Gastrocnemius medialis (tissue), 4 donors: ENCODE data around the gene RPUSD3. TPM values are rescaled to one million over a fixed set of nuclear protein-coding genes. Genes with fewer than 3 reads are reported as not detected.
A peak's percentile ranks its signal among the peaks of the same experiment; 100 is the strongest.

ENCODE experiments used
- ATAC-seq, 2 donors: fragments of 150-250 bp; one replicate each; pipeline ENCODE4 v1.9.1; 2016
- DNase-seq, 2 donors: peaks; one replicate each; pipeline ENCODE4 v3.0.0-alpha.2; 2019
- H3K27ac ChIP-seq, 4 donors: fragments of 200-600 bp; sonication (generic); 1 replicate in 1 of 4; 2 replicates in 3 of 4; pipeline ENCODE4 v1.5.1; 2016 to 2018; ENCODE audit warnings: mild to moderate bottlenecking in 2 of 4, moderate library complexity in 1 of 4
- H3K27me3 ChIP-seq, 3 donors: fragments of 200-600 bp; sonication (generic) in 2 of 3; 1 replicate in 1 of 3; 2 replicates in 2 of 3; pipeline versions ENCODE4 v1.5.1 to v1.6.0; 2016 to 2019; ENCODE audit warnings: mild to moderate bottlenecking in 1 of 3, moderate library complexity in 1 of 3
- H3K36me3 ChIP-seq, 2 donors: fragments of 200-600 bp; sonication (generic) in 1 of 2; one replicate each; pipeline ENCODE4 v1.5.1; 2017 to 2018
- H3K4me1 ChIP-seq, 2 donors: fragments of 200-600 bp; sonication (generic) in 1 of 2; one replicate each; pipeline ENCODE4 v1.5.1; 2016 to 2017; ENCODE audit warnings: mild to moderate bottlenecking in 2 of 2
- H3K4me3 ChIP-seq, 4 donors: fragments of 200-600 bp; sonication (generic) in 3 of 4; 1 replicate in 1 of 4; 2 replicates in 3 of 4; pipeline ENCODE4 v1.5.1; 2016 to 2019; ENCODE audit warnings: mild to moderate bottlenecking in 2 of 4
- H3K9me3 ChIP-seq, 3 donors: fragments of 200-600 bp; sonication (generic) in 2 of 3; 1 replicate in 1 of 3; 2 replicates in 2 of 3; pipeline ENCODE4 v1.5.1; 2016 to 2019
- CTCF ChIP-seq, 5 experiments: fragments of 450-650 bp in 3 of 5; fragments of 200-600 bp in 2 of 5; sonication (generic) in 2 of 5; IDR thresholded peaks in 4 of 5; conservative IDR thresholded peaks in 1 of 5; 1 replicate in 4 of 5; 2 replicates in 1 of 5; pipeline ENCODE4 v1.5.1; 2016 to 2019; ENCODE audit warnings: antibody characterized with exemption in 5 of 5, mild to moderate bottlenecking in 3 of 5, moderate library complexity in 3 of 5
- POLR2A ChIP-seq, 2 donors: fragments of 450-650 bp; IDR thresholded peaks; one replicate each; pipeline ENCODE4 v1.6.1; 2017; ENCODE audit warnings: antibody characterized with exemption in 2 of 2, mild to moderate bottlenecking in 2 of 2, moderate library complexity in 2 of 2
- in situ Hi-C, 4 donors: fragments of 200-750 bp; cut with MboI; loops; one replicate each; pipeline versions ENCODE4 v1.15.0 to v1.8.0; 2017; ENCODE audit warnings: low sequenced_read_pairs in 4 of 4
- intact Hi-C: fragments of 100-400 bp; cut with DNase I; formaldehyde crosslinking; loops from one replicate; pipeline ENCODE4 v1.15.1; 2023; ENCODE audit warnings: low total_unique reads
- total RNA-seq, 4 donors: library from RNA; depleted of rRNA; stranded (reverse); fragments of >200 nt; gene quantifications; one replicate each; pipeline versions ENCODE4 v1.1.0 to v1.2.3, GENCODE V29; 2016

RPUSD3 gene
- total RNA-seq, 4 donors from 2014 or later, result 72.7 to 96.7 (median 75.5) TPM

DNA sequence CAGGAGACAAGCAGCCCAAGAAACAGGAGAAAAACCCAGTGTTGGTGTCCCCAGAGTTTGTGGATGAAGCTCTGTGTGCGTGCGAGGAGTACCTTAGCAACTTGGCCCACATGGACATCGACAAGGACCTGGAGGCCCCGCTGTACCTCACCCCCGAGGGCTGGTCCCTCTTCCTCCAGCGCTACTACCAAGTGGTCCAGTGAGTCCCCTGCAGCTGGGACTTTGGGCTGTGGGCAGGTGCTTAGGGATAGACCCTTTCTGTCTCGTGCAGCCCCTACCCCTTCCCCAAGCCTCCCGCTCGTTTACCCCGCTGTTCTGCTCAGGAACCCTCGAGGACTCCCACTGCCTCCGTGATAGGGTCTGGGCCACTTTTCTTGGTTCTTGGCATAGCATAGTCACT lies 23.3 kb downstream of the RPUSD3 start:
- no peaks in the 10 kb centered on the region for H3K9me3 ChIP-seq
- no peak overlapping the region for H3K4me3 ChIP-seq
- ATAC-seq (no peak), DNase-seq (no peak)
- no peak overlapping the region for H3K27ac ChIP-seq
- H3K36me3 ChIP-seq, result no peaks in the 10 kb centered on the region
- no peaks in the 10 kb centered on the region for H3K27me3 ChIP-seq
- in situ Hi-C loops, result no loop called here
- intact Hi-C loops, result no loop called here
- H3K4me1 ChIP-seq, result peaks cover 0 to 7% of the 10 kb centered on the region in 2 donors
- TF ChIP-seq CTCF (IDR thresholded peaks at IDR 0.05 in 4 of 5, conservative IDR thresholded peaks at IDR 0.05 in 1 of 5) (no peak), POLR2A (IDR thresholded peaks at IDR 0.05) (no peak)

DNA sequence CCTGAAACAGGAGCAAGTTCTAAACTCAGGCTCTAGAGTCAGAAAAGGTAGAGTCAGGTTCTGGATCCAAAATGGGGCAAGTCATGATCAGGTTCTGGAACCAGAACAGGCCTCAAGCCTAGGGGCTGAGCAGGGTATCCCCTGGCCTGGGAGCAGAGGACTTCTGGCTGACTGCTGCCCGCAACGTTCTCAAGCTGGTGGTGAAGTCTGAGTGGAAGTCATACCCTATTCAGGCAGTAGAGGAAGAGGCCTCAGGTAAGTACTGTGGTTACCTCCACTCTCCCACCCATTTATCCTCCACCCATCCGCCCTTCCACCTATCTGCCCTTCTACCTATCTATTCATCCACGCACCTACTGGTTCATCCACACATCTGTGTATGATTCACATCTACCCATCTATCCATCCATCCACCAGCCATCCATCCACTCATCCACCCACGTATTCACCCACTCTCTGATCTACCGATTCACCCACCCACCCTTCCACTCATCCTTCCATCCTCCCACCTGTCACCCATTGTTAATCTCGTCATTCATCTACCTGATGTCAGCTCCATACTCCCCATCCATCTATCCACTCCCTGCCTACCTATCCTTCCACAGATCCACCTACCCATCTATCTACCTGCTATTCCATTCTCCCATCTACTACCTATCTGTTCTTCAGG lies 25.0 kb downstream of the RPUSD3 start:
- TF ChIP-seq POLR2A (IDR thresholded peaks at IDR 0.05) (no peak), CTCF (IDR thresholded peaks at IDR 0.05 in 4 of 5, conservative IDR thresholded peaks at IDR 0.05 in 1 of 5) (no peak)
- Histone ChIP-seq H3K36me3 (no peaks in the 10 kb centered on the region), H3K4me3 (no peak overlapping the region), H3K27ac (no peak overlapping the region), H3K9me3 (no peaks in the 10 kb centered on the region), H3K4me1 (peaks cover 0 to 7% of the 10 kb centered on the region in 2 donors), H3K27me3 (no peaks in the 10 kb centered on the region)
- intact Hi-C loops, result no loop called here
- ATAC-seq, result no peak
- in situ Hi-C loops, result no loop called here
- no peak for DNase-seq

DNA sequence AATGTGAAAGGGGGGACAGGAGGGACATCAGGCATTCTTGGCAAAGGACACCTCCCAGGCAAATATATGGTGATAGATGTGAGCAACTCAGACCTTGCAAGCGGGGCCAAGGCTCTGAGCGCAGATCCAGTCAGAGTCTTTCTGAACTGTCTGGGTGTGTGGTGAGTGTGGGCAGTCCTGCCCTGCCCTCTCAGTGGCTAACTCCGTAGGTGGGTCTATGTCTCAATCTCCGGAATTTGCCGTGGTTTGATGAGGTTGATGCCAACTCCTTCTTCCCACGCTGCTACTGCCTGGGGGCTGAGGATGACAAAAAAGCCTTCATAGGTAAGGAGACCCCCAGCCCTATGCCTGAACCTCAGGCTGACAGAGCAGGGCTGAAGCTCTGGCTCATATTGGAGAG lies 26.4 kb downstream of the RPUSD3 start:
- Histone ChIP-seq H3K36me3 (no peaks in the 10 kb centered on the region), H3K27ac (peak overlapping the region in 1 of 4 donors; percentile 35), H3K4me1 (peaks cover 0 to 7% of the 10 kb centered on the region in 2 donors), H3K9me3 (no peaks in the 10 kb centered on the region), H3K4me3 (no peak overlapping the region), H3K27me3 (no peaks in the 10 kb centered on the region)
- TF ChIP-seq POLR2A (IDR thresholded peaks at IDR 0.05), result no peak
- intact Hi-C loops, result no loop called here
- DNase-seq, result no peak
- in situ Hi-C loops, result no loop called here
- no peak for ATAC-seq

DNA sequence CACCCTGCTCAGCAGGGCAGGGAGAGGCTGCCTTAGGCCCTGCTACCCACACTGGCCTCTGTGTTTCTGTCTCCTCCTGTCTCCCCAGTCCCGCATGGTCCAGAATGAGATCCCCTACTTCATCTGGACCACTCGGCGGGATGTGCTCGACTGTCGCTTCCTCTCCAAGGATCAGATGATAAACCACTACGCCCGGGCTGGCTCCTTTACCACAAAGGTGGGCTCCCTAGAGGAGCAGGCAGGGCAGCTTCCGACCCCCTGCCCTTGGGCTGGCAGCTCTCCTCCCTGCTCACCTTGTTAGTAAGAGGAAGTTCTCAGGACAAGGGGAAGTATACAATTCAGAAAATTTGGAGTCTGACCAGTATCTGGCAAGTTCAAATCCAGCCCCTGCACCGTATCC lies 27.8 kb downstream of the RPUSD3 start:
- no peaks in the 10 kb centered on the region for H3K9me3 ChIP-seq
- H3K27me3 ChIP-seq, result no peaks in the 10 kb centered on the region
- intact Hi-C loops (no loop called here), in situ Hi-C loops (no loop called here)
- ATAC-seq (no peak), DNase-seq (no peak)
- H3K4me1 ChIP-seq, result peaks cover 3 to 10% of the 10 kb centered on the region in 2 donors
- TF ChIP-seq CTCF (IDR thresholded peaks at IDR 0.05 in 4 of 5, conservative IDR thresholded peaks at IDR 0.05 in 1 of 5) (no peak), POLR2A (IDR thresholded peaks at IDR 0.05) (no peak)
- H3K4me3 ChIP-seq, result no peak overlapping the region
- no peak overlapping the region for H3K27ac ChIP-seq
- no peaks in the 10 kb centered on the region for H3K36me3 ChIP-seq

- Histone ChIP-seq H3K9me3 (no peaks in the 10 kb centered on the region), H3K36me3 (no peaks in the 10 kb centered on the region), H3K4me3 (no peak overlapping the region), H3K27ac (no peak overlapping the region), H3K27me3 (no peaks in the 10 kb centered on the region), H3K4me1 (peaks cover 17 to 24% of the 10 kb centered on the region in 2 donors)
- intact Hi-C loops (no loop called here), in situ Hi-C loops (no loop called here)
- no peak for DNase-seq
- no peak for ATAC-seq
- TF ChIP-seq POLR2A (IDR thresholded peaks at IDR 0.05) (no peak), CTCF (IDR thresholded peaks at IDR 0.05 in 4 of 5, conservative IDR thresholded peaks at IDR 0.05 in 1 of 5) (no peak)
Observed at GRCh38 chr3:9812870-9813483, 30.8 kb downstream of the RPUSD3 start.
